H9 (cell line): ENCODE results near the gene PARPBP. TPM values are rescaled to one million over a fixed set of nuclear protein-coding genes. Genes with fewer than 3 reads are reported as not detected.
"Not testable (repeated sequence)": the region's sequence is repeated elsewhere in the genome, so short reads cannot be mapped to it uniquely, and the experiment has no call there.

Source experiments
- DNase-seq: peaks from one replicate; pipeline ENCODE4 v3.0.0-alpha.2; 2017
- H2AFZ ChIP-seq: one replicate; pipeline ENCODE4 v1.6.1; 2013; ENCODE audit warnings: mild to moderate bottlenecking, low read length, control low read depth, moderate library complexity
- H2AK5ac ChIP-seq: 2 replicates; pipeline ENCODE4 v1.6.1; 2013; ENCODE audit warnings: low read length, control low read depth, mixed read lengths; ENCODE audit not compliant: insufficient read length
- H2BK120ac ChIP-seq: one replicate; pipeline ENCODE4 v1.6.1; 2013; ENCODE audit warnings: low read depth, mild to moderate bottlenecking, low read length, control low read depth, inconsistent platforms; ENCODE audit not compliant: poor library complexity, severe bottlenecking
- H2BK12ac ChIP-seq: 2 replicates; pipeline ENCODE4 v1.6.1; 2013; ENCODE audit warnings: low read length, control low read depth, mixed read lengths, low read depth; ENCODE audit not compliant: insufficient read length
- H2BK15ac ChIP-seq: 2 replicates; pipeline ENCODE4 v1.6.1; 2013; ENCODE audit warnings: low read depth, low read length, control low read depth
- H2BK20ac ChIP-seq: one replicate; pipeline ENCODE4 v1.6.1; 2013; ENCODE audit warnings: low read depth, mild to moderate bottlenecking, low read length, control low read depth, inconsistent platforms; ENCODE audit not compliant: poor library complexity, severe bottlenecking
- H2BK5ac ChIP-seq: 2 replicates; pipeline ENCODE4 v1.6.1; 2013; ENCODE audit warnings: low read length, control low read depth, mixed read lengths; ENCODE audit not compliant: insufficient read length
- H3K14ac ChIP-seq: 2 replicates; pipeline ENCODE4 v1.6.1; 2013; ENCODE audit warnings: low read length, control low read depth; ENCODE audit not compliant: insufficient read depth
- H3K18ac ChIP-seq: 2 replicates; pipeline ENCODE4 v1.6.1; 2013; ENCODE audit warnings: low read depth, mild to moderate bottlenecking, mixed read lengths, low read length, control low read depth; ENCODE audit not compliant: insufficient read length
- H3K23ac ChIP-seq: 2 replicates; pipeline ENCODE4 v1.6.1; 2013; ENCODE audit warnings: low read length, control low read depth, mixed read lengths, low read depth; ENCODE audit not compliant: insufficient read length
- H3K23me2 ChIP-seq: 2 replicates; pipeline ENCODE4 v1.6.1; 2013; ENCODE audit warnings: low read depth, mild to moderate bottlenecking, mixed read lengths, low read length, control low read depth; ENCODE audit not compliant: insufficient read length, poor library complexity, severe bottlenecking
- H3K27ac ChIP-seq: 2 replicates; pipeline ENCODE4 v1.5.1; 2013; ENCODE audit warnings: low read length, control low read depth, mixed read lengths, low read depth; ENCODE audit not compliant: insufficient read length
- H3K27me3 ChIP-seq: 2 replicates; pipeline ENCODE4 v1.6.1; 2013; ENCODE audit warnings: low read length, control low read depth, inconsistent platforms; ENCODE audit not compliant: insufficient read depth
- H3K4ac ChIP-seq: 2 replicates; pipeline ENCODE4 v1.6.1; 2013; ENCODE audit warnings: low read depth, mild to moderate bottlenecking, control low read depth, inconsistent platforms, low read length, moderate library complexity
- H3K4me1 ChIP-seq: 2 replicates; pipeline ENCODE4 v1.6.1; 2013; ENCODE audit warnings: low read length, control low read depth, inconsistent platforms; ENCODE audit not compliant: insufficient read depth
- H3K4me2 ChIP-seq: 2 replicates; pipeline ENCODE4 v1.6.1; 2013; ENCODE audit warnings: low read length, control low read depth, mixed read lengths; ENCODE audit not compliant: insufficient read length, insufficient read depth
- H3K56ac ChIP-seq: 2 replicates; pipeline ENCODE4 v1.6.1; 2013; ENCODE audit warnings: low read depth, mild to moderate bottlenecking, mixed read lengths, low read length, control low read depth; ENCODE audit not compliant: insufficient read length
- H3K79me1 ChIP-seq: 2 replicates; pipeline ENCODE4 v1.6.1; 2013; ENCODE audit warnings: low read depth, mild to moderate bottlenecking, moderate library complexity, low read length, control low read depth, inconsistent platforms; ENCODE audit not compliant: insufficient read depth, poor library complexity, severe bottlenecking
- H3K79me2 ChIP-seq: 2 replicates; pipeline ENCODE4 v1.6.1; 2013; ENCODE audit warnings: low read length, control low read depth, inconsistent platforms; ENCODE audit not compliant: insufficient read depth
- H3K9ac ChIP-seq: 2 replicates; pipeline ENCODE4 v1.6.1; 2013; ENCODE audit warnings: low read length, control low read depth, mixed read lengths; ENCODE audit not compliant: insufficient read length; ENCODE audit errors: extremely low read depth
- H3K9me3 ChIP-seq: one replicate; pipeline ENCODE4 v1.6.1; 2013; ENCODE audit warnings: low read depth, low read length, inconsistent platforms; ENCODE audit not compliant: control insufficient read depth
- H3T11ph ChIP-seq: one replicate; pipeline ENCODE4 v1.6.1; 2013; ENCODE audit warnings: mild to moderate bottlenecking, low read length, control low read depth, inconsistent platforms
- H4K20me1 ChIP-seq: one replicate; pipeline ENCODE4 v1.6.1; 2013; ENCODE audit not compliant: control insufficient read depth, insufficient read length, insufficient read depth
- H4K5ac ChIP-seq: 2 replicates; pipeline ENCODE4 v1.6.1; 2013; ENCODE audit warnings: low read depth, mild to moderate bottlenecking, mixed read lengths, low read length, control low read depth; ENCODE audit not compliant: insufficient read length
- H4K8ac ChIP-seq: replicated peaks from 2 replicates; pipeline ENCODE4 v1.6.1; 2013; ENCODE audit warnings: low read length, control low read depth, mixed read lengths, low read depth; ENCODE audit not compliant: insufficient read length
- H4K91ac ChIP-seq: 2 replicates; pipeline ENCODE4 v1.6.1; 2013; ENCODE audit warnings: low read depth, mild to moderate bottlenecking, moderate library complexity, mixed read lengths, low read length, control low read depth; ENCODE audit not compliant: insufficient read length
- H3K27ac Mint-ChIP-seq, 3 experiments: 2 replicates in 2 of 3; 3 replicates in 1 of 3; pipeline ENCODE4 v1.8.0; 2020 to 2021; ENCODE audit warnings: mixed read lengths in 3 of 3, mild to moderate bottlenecking in 1 of 3, moderate library complexity in 1 of 3
- H3K27me3 Mint-ChIP-seq: 2 replicates; pipeline ENCODE4 v1.8.0; 2021; ENCODE audit warnings: low read depth, mild to moderate bottlenecking, moderate library complexity, mixed read lengths
- H3K36me3 Mint-ChIP-seq, 3 experiments: 2 replicates in 2 of 3; 3 replicates in 1 of 3; pipeline ENCODE4 v1.8.0; 2020 to 2021; ENCODE audit warnings: low read depth in 3 of 3, mixed read lengths in 3 of 3; ENCODE audit not compliant: insufficient read depth in 1 of 3
- H3K4me1 Mint-ChIP-seq, 2 experiments: 2 replicates each; pipeline ENCODE4 v1.8.0; 2020; ENCODE audit warnings: mixed read lengths in 2 of 2
- H3K4me3 Mint-ChIP-seq, 2 experiments: 2 replicates in 1 of 2; 3 replicates in 1 of 2; pipeline ENCODE4 v1.8.0; 2020 to 2021; ENCODE audit warnings: mild to moderate bottlenecking in 2 of 2, mixed read lengths in 2 of 2, moderate library complexity in 1 of 2
- H3K9me3 Mint-ChIP-seq, 2 experiments: 2 replicates in 1 of 2; 3 replicates in 1 of 2; pipeline ENCODE4 v1.8.0; 2020; ENCODE audit warnings: mild to moderate bottlenecking in 2 of 2, mixed read lengths in 2 of 2, moderate library complexity in 1 of 2
- WGBS: extraction: QIAGEN DNeasy Blood & Tissue Kit; methylation state at CpG from one replicate; pipeline ENCODE4 v1.1.7; 2013; ENCODE audit warnings: missing lambda C conversion rate, low lambda C conversion rate, mixed read lengths; ENCODE audit not compliant: insufficient read length; ENCODE audit errors: extremely low coverage; 5-methylcytosine and 5-hydroxymethylcytosine counted together
- total RNA-seq: library from RNA; stranded (reverse); gene quantifications from 2 replicates; pipeline ENCODE4 v1.2.1, GENCODE V29; 2021

PARPBP gene
- total RNA-seq, 1 experiment from 2014 or later, result 32.1 TPM

- not testable (repeated sequence) for H3K79me1 ChIP-seq, H2BK12ac ChIP-seq, H4K5ac ChIP-seq, H3K4me3 Mint-ChIP-seq, H3K23me2 ChIP-seq, H3K4me1 ChIP-seq, H3K18ac ChIP-seq, H2BK20ac ChIP-seq, H3K14ac ChIP-seq, H2AK5ac ChIP-seq, H3T11ph ChIP-seq, H3K23ac ChIP-seq, DNase-seq, H3K9me3 Mint-ChIP-seq, H3K4me2 ChIP-seq, H3K79me2 ChIP-seq, H2AFZ ChIP-seq, H3K27ac ChIP-seq, H3K9ac ChIP-seq, H4K91ac ChIP-seq, H3K27me3 ChIP-seq, H4K20me1 ChIP-seq, H3K27me3 Mint-ChIP-seq, H2BK120ac ChIP-seq, H4K8ac ChIP-seq, H3K56ac ChIP-seq, H2BK5ac ChIP-seq, H3K9me3 ChIP-seq, H3K4ac ChIP-seq, H2BK15ac ChIP-seq
- H3K4me1 Mint-ChIP-seq, result peaks cover 11 to 13% of the 10 kb centered on the region in 2 experiments
- H3K36me3 Mint-ChIP-seq, result peaks cover 14 to 40% (median 17%) of the 10 kb centered on the region in 3 experiments; a peak in 6 of 7 replicates
- H3K27ac Mint-ChIP-seq, result peak overlapping the region in 1 of 3 experiments; percentile 84; a peak in 3 of 7 replicates
- no CpG with 5 or more reads among the region's 3 CpGs for WGBS
Observed at GRCh38 chr12:102155206-102155605, 35.2 kb downstream of the PARPBP start.
